SK-N-MC (cell line): ENCODE data around the gene ITIH3.

ENCODE experiments used
- EZH2 ChIP-seq: fragments of 200-600 bp; sonication (generic); IDR thresholded peaks from one replicate; pipeline ENCODE4 v1.6.1; 2017; ENCODE audit warnings: antibody characterized with exemption
- FOXP2 ChIP-seq: optimal IDR thresholded peaks from 2 replicates; pipeline ENCODE3; 2011; ENCODE audit warnings: mild to moderate bottlenecking, moderate library complexity; ENCODE audit not compliant: insufficient read depth; ENCODE audit errors: extremely low read length, control extremely low read depth
- POLR2AphosphoS5 ChIP-seq: IDR thresholded peaks from 2 replicates; pipeline ENCODE4 v1.6.1; 2012; ENCODE audit warnings: mild to moderate bottlenecking, low read depth, low read length, borderline replicate concordance

DNA sequence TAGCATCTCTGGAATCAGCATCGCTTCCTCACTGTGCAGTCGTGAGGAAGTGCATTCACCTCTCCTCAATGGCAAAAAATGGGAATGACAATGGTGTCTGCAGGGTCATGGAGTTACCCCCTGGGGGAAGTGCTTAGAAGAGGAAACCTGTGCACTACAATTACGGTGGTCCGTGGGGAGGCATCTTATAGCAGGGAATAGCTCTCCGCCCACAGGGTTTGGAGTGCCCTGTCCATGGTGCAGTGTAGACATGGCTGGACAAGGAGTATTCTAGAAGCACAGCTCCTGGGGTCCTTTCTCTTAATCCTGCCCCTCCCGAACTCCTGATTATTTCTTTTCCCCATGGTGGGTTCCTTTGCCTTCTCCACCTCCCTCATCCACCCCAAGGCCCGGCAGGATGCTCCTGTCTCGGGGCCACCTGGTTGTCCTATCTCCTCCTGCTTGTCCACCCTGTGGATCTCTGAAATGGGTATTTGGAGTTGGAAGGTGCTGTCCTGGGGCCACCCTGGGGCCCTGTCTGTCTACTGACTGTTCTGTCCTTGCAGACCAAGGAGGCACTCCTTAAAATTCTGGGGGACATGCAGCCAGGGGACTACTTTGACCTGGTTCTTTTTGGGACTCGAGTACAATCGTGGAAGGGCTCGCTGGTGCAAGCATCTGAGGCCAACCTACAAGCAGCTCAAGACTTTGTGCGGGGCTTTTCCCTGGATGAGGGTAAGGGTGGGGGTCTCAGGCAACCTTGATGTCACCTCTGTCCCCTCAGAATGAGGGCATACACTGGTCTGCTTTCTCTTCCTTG is 12.0 kb upstream of the ITIH3 start:
- TF ChIP-seq EZH2 (no peak), POLR2AphosphoS5 (no peak), FOXP2 (no peak)
